Esophagus muscularis mucosa (tissue), 4 donors: ENCODE results near the gene LMAN1.

Experiments used
- EP300 ChIP-seq: sonication (generic); formaldehyde crosslinking; IDR thresholded peaks from one replicate; pipeline ENCODE4 v1.6.1; 2017; ENCODE audit warnings: antibody characterized with exemption
- POLR2A ChIP-seq: fragments of 450-650 bp; IDR thresholded peaks from one replicate; pipeline ENCODE4 v1.6.1; 2017; ENCODE audit warnings: antibody characterized with exemption, moderate library complexity, mild to moderate bottlenecking, low read depth
- TF ChIP-seq, protein P1 (sequence below), 3 experiments: fragments of 200-600 bp in 2 of 3; fragments of 450-650 bp in 1 of 3; sonication (generic) in 2 of 3; IDR thresholded peaks; one replicate each; pipeline ENCODE4 v1.5.1; 2017 to 2019; ENCODE audit warnings: antibody characterized with exemption in 3 of 3, mild to moderate bottlenecking in 2 of 3, moderate library complexity in 1 of 3

DNA sequence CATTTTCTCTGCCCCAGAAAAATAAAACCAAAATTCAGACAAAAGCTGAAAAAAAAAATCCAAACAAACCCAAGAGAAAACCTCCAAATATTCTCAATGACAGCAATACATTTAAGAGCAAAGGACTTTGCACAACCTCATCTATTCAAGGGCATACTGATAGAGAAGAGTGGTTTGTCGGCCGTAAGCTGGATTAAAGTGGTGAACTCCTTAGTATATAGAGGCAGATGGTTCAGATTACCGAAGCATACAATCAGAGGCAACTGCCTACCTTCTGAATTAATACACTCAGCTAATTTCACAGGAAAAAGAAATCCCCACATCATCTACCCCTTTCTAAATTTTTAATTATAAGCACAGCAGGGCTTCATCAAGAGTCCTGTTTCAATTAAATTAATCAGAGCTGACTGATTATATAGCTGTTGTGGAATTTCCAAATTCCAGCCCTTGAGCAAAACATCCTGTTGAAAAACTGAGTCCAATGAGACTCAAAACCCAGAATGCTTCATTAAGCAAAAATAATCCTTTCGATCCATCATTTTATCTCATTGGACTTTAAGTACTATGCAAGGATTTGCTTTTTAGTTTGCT, 40.5 kb downstream of the LMAN1 start, which contains the start of gene CPLX4:
- TF ChIP-seq EP300 = no peak
- TF ChIP-seq, protein P1, sequence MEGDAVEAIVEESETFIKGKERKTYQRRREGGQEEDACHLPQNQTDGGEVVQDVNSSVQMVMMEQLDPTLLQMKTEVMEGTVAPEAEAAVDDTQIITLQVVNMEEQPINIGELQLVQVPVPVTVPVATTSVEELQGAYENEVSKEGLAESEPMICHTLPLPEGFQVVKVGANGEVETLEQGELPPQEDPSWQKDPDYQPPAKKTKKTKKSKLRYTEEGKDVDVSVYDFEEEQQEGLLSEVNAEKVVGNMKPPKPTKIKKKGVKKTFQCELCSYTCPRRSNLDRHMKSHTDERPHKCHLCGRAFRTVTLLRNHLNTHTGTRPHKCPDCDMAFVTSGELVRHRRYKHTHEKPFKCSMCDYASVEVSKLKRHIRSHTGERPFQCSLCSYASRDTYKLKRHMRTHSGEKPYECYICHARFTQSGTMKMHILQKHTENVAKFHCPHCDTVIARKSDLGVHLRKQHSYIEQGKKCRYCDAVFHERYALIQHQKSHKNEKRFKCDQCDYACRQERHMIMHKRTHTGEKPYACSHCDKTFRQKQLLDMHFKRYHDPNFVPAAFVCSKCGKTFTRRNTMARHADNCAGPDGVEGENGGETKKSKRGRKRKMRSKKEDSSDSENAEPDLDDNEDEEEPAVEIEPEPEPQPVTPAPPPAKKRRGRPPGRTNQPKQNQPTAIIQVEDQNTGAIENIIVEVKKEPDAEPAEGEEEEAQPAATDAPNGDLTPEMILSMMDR (IDR thresholded peaks at IDR 0.05) = no peak
- no peak for TF ChIP-seq POLR2A
